Muscle of back (tissue), 13 donors: ENCODE results near the gene LIF. TPM values are rescaled to one million over a fixed set of nuclear protein-coding genes. Genes with fewer than 3 reads are reported as not detected.

ENCODE experiments used
- DNase-seq, 3 donors: peaks; one replicate each; pipeline versions ENCODE4 v3.0.0 to v3.0.0-alpha.2; 2013
- long read RNA-seq, 9 donors: transcript quantifications; one replicate each; lab custom pipeline, GENCODE V29; 2026
- polyA plus RNA-seq, 10 donors: library from polyadenylated mRNA; unstranded; fragments of 120-200 nt; gene quantifications; one replicate each; pipeline ENCODE4 v1.2.1, GENCODE V29; 2013; ENCODE audit not compliant: insufficient read length in 10 of 10

The LIF gene
- 1 to 10 TPM in 3 of 10 donors, under 1 TPM in 7; 0.62 to 1.5 (median 0.80) TPM for polyA plus RNA-seq
- long read RNA-seq, donor 1 = 0 reads
- long read RNA-seq, donor 2 = 0 reads
- long read RNA-seq, donor 3 = 0 reads
- long read RNA-seq, donor 4 = 0 reads
- long read RNA-seq, donor 5 = 0 reads
- long read RNA-seq, donor 6 = 0 reads
- long read RNA-seq, donor 7 = 0 reads
- long read RNA-seq, donor 8 = 0 reads
- long read RNA-seq, donor 9 = 0 reads

DNA sequence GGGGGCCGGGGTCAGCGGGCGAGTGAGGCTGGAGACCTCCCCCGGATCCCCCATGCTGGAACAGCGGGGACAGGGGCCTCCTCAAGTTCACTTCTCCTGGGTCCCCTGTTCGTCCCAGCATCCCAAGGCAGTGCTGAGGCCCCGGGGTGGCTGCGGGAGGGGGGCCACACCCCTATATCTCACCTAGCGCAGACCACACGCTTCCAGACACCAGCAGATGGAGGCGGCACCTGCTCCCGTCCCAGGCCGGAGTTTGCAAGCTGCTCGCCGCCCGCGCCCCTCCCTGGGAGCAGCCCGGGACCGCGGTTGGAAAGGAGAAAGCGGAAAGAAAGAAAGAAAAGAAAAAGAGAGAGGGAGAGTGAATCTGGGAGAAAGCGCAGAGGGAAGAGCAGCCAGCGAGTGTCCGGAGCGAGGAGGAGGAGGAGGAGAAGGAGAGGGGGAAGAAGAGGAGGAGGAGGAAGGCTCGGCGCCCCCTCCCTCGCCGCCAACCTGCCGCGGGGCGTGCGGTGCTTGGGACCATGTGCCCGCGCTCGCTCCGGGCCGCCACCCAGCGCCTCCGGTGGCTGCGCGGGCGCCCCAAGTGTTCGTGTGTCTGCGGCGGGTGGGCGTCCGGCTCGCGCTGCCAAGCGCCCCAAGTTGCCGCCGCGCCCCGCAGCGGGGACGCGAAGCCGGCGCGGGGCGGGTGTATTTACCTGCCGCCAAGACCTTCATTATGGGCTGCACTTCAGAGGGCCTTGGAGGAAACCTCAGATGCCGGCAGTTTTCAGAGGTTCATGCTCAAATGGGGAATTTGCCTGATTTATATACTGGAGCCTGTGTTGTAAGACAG lies at the start of gene LIF:
TSS of gene LIF (minus strand) at position 775 of the 829 bp plus-strand sequence. CDS start at position 711, 64 bp downstream.
- peak in 2 of 3 donors; percentile 46 to 76 for DNase-seq

DNA sequence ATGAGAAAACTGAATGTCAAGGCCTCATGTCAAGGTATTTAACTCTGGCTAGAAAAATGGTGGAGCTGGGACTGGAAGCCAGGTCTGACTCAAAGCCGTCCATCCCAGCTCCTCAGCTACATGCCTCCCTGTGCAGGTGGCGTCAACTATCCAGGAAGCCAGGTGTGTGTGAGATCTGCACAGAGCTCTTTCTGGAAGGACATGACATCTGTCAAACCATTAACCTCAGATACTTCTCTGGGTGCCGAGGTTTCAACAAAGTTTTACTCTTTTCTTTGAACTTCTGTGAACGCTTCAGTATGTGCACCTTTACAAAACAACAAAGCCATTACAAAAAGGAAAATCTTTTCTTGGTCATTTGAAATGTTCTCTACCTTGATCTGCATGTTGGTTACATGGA lies 49.8 kb upstream of the LIF start:
- DNase-seq = no peak

GRCh38 chr22:30295576-30295975 lies 49.0 kb upstream of the LIF start:
- no peak for DNase-seq

GRCh38 chr22:30294830-30295229 lies 48.3 kb upstream of the LIF start:
- no peak for DNase-seq

DNA sequence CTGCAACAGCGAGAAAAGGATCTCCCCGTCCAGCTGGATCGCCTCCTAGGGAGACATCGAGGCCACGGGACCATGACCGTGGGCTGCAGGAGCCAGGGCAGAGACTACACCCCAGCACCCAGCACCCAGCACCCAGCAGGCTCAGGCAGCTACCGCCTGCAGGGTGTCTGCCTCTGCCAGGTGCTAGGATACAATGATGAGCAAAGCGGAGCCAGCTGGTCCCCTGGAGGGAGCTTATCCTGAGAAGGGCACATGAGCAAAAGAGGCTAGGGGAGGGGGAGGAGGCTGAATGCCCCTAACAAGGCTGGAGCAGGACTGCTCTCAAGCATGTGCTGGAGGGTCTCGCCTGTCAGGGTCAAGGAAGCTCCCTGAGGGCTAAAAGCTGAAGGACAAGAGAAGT lies 47.5 kb upstream of the LIF start:
- DNase-seq = no peak

GRCh38 chr22:30293026-30293425 lies 46.5 kb upstream of the LIF start:
- DNase-seq = no peak

GRCh38 chr22:30292069-30292970 lies 45.8 kb upstream of the LIF start:
- DNase-seq = no peak

- DNase-seq = peak in 1 of 3 donors; percentile 64
Observed at GRCh38 chr22:30291058-30291892, 44.7 kb upstream of the LIF start.

DNA sequence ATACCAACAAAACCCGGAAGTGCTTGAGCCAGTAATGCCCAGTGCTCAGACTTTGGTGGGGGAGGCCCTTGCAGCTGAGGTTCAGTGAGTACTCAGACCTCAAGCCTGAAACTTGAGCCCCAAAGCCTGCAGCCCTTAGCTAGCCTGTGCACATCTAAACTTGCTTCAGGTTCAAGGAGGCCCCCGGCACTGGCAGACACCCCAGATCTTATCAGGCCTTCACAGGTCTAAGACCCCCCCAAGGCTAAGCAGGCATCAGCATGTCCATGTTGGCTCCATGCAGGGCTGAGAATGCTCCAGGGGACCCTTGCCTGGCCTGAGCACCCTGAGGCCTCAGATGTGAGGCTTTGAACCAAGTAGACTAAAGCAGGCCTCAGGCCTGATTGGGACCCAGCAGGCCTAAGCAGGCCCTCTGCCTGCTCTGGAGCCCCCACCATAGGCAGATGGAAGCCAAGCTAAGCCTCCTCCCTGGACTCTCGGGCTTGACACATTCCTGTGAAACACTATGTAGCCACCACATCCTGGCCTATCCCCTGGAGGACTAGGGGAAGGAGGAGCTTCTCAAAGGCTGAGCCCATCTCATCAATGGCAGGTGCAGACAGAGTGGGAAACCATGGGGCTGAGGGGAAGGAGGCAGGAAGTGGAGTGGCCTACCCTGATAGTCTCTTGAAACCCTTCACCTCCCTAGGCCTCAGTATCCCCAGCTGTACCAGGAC lies 43.9 kb upstream of the LIF start:
- peak in 2 of 3 donors; percentile 33 to 81 for DNase-seq

DNA sequence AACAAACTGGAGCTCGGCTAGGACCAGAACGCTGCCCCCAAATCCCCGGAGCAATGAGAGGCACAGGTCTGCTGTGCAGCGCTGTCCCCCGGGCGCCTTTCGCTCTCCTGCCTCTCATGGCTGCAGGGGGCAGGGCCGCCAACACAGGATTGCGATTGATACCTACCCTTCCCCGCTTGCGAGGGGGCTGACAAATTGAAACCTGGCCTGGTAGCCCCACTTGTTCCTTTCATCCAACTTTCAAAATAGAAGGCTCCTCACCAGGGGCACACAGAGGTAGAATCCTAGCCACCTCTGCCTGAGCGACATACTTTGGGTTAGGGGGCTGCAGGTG lies 43.4 kb upstream of the LIF start:
- DNase-seq = no peak

GRCh38 chr22:30289141-30289979 lies 42.8 kb upstream of the LIF start, which contains the start of gene CASTOR1:
Gene CASTOR1 (minus strand): TSS chr22:30289505. CDS start chr22:30289497, 8 bp downstream.
- DNase-seq = peak; percentile 97 to 99 (median 97)

- no peak for DNase-seq
Observed at GRCh38 chr22:30288419-30289140, 42.0 kb upstream of the LIF start.

GRCh38 chr22:30287648-30288418 lies 41.3 kb upstream of the LIF start:
- DNase-seq = peak; percentile 76 to 91 (median 85)

DNA sequence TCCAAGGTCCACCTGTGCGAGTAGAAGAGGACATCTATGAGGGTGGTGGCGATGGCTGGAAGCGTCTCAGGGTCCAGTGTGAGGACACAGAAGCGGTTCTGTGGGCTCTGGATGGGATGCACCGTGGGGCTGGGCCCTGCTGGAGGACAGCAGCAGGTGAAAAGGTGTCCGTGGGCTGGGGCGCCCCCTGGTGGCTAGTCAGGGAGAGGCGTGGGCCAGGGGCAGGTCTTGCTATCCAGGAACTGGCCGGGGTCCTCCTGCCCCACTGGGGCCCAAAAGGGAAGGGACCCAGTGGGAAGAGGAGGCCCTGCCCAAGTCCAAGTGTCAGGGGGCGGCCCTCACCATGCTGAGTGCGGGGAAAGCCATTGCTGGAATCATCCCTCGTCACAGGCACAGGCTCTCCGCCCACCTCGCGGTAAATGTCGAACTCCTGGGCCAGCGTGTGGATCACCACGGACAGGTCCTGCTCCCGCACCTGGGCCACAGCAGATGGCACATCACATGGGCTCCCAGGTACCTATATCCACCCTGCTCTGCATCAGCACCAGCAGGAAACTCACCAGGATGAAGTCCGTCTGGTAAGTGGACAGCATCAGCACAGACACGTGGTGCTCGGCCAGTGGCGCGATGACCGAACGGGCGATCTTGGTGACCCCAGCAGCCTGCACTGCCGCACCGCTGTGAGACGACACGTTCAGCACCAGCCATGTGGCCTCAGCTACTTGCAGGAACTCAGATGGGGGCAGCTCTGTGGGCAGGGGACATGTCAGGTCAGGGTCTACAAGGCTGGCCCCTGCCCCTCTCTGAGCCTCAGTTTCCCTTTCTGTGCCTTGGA lies 40.5 kb upstream of the LIF start:
- peak in 1 of 3 donors; percentile 68 for DNase-seq

DNA sequence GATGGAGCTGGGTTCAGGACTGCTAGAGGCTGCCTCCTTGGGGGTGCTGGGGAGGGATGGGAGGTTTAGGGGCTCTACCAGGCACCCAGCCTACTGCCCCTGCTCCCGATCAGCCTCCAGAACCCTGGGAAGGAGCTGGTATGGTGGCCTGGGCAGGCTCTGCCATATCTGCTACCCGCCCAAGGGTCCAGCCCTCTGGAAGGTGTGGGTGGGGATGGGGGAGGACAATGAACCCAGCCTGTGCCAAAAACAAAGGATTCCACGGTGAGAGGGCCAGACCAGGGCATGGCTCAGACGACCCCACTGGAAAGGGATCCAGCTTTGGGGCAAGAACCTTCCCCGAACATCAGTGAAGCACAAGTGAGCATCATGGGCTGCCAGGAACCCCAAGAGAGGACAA lies 39.8 kb upstream of the LIF start:
- DNase-seq = no peak

DNA sequence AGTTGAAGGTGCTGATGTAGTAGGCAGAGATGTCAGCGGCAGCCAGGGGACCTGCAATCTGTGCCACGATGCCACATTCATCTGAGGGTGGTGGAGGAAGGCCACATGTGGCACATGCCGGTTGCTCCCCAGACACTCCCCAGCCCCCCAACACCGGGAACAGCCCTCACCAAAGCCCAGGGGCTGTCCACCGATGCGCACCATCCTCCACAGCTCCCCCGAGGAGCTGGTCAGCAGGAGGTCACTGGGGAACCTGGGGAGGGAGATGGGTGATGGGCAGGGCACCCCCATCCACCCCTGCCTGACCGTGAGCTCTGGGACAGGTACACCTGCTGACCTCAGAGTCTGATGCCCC lies 39.3 kb upstream of the LIF start:
- no peak for DNase-seq

GRCh38 chr22:30285176-30285845 lies 38.8 kb upstream of the LIF start:
- no peak for DNase-seq
